ENCODE measurements around the gene CCDC195.

DNA sequence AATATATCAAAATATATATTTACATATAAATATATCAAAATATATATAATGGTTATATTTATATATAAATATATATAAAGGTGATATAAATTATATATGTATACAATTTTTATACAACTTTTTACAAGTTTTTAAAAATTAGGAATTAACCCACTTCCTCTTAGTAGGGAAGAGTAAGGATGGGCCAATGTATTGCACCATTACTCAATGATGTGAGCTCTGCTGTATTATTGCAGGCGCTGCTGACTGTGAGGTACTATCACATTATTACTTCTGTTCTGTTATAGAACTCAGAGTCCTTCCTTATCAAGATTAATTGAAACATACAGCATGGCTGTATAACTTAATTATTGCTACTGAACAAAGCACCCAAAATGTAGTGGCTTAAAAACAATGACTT is 46.0 kb downstream of the CCDC195 start:
- TF ChIP-seq, protein P1, sequence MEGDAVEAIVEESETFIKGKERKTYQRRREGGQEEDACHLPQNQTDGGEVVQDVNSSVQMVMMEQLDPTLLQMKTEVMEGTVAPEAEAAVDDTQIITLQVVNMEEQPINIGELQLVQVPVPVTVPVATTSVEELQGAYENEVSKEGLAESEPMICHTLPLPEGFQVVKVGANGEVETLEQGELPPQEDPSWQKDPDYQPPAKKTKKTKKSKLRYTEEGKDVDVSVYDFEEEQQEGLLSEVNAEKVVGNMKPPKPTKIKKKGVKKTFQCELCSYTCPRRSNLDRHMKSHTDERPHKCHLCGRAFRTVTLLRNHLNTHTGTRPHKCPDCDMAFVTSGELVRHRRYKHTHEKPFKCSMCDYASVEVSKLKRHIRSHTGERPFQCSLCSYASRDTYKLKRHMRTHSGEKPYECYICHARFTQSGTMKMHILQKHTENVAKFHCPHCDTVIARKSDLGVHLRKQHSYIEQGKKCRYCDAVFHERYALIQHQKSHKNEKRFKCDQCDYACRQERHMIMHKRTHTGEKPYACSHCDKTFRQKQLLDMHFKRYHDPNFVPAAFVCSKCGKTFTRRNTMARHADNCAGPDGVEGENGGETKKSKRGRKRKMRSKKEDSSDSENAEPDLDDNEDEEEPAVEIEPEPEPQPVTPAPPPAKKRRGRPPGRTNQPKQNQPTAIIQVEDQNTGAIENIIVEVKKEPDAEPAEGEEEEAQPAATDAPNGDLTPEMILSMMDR (IDR thresholded peaks at IDR 0.05) = no peak
- no peak for TF ChIP-seq POLR2A (IDR thresholded peaks at IDR 0.05)

All from testis (tissue), 2 donors.